HUES6 (cell line): ENCODE data around the gene PPP6R3.

Experiments used
- H3K27ac ChIP-seq: 2 replicates; pipeline ENCODE4 v1.7.0; 2013; ENCODE audit warnings: low read depth, mild to moderate bottlenecking, low read length, inconsistent platforms
- H3K27me3 ChIP-seq: 2 replicates; pipeline ENCODE4 v1.6.1; 2013; ENCODE audit warnings: low read length; ENCODE audit not compliant: control insufficient read depth, insufficient read depth
- H3K36me3 ChIP-seq: 2 replicates; pipeline ENCODE4 v1.6.1; 2013; ENCODE audit warnings: low read length; ENCODE audit not compliant: control insufficient read depth, insufficient read depth
- H3K4me1 ChIP-seq: 2 replicates; pipeline ENCODE4 v1.6.1; 2013; ENCODE audit warnings: low read length; ENCODE audit not compliant: control insufficient read depth, insufficient read depth
- H3K4me3 ChIP-seq: 2 replicates; pipeline ENCODE4 v1.5.1; 2013; ENCODE audit warnings: low read depth, low read length
- H3K9ac ChIP-seq: one replicate; pipeline ENCODE4 v1.6.1; 2013; ENCODE audit warnings: mild to moderate bottlenecking, low read length
- H3K9me3 ChIP-seq: 2 replicates; pipeline ENCODE4 v1.6.1; 2013; ENCODE audit warnings: low read depth, low read length; ENCODE audit not compliant: control insufficient read depth, insufficient read depth

The PPP6R3 gene

GRCh38 chr11:68583041-68583446, 122.5 kb downstream of the PPP6R3 start:
- Histone ChIP-seq H3K4me1 (no peaks in the 10 kb centered on the region), H3K9me3 (no peaks in the 10 kb centered on the region), H3K27ac (no peak overlapping the region), H3K36me3 (peaks cover 76% of the 10 kb centered on the region), H3K27me3 (no peaks in the 10 kb centered on the region), H3K9ac (no peak overlapping the region), H3K4me3 (no peak overlapping the region)

- Histone ChIP-seq H3K27ac (no peak overlapping the region), H3K4me1 (no peaks in the 10 kb centered on the region), H3K36me3 (peaks cover 71% of the 10 kb centered on the region), H3K9me3 (no peaks in the 10 kb centered on the region), H3K4me3 (no peak overlapping the region), H3K27me3 (no peaks in the 10 kb centered on the region), H3K9ac (no peak overlapping the region)
Observed at GRCh38 chr11:68584097-68584496, 123.5 kb downstream of the PPP6R3 start.

GRCh38 chr11:68584991-68585524, 124.5 kb downstream of the PPP6R3 start:
- Histone ChIP-seq H3K27ac (0 out of 2 replicates have a peak overlapping the region, but pooled peaks have one; percentile 2), H3K4me3 (no peak overlapping the region)

GRCh38 chr11:68589547-68590216, 129.1 kb downstream of the PPP6R3 start:
- Histone ChIP-seq H3K9me3 (no peaks in the 10 kb centered on the region), H3K9ac (no peak overlapping the region), H3K36me3 (peaks cover 88% of the 10 kb centered on the region), H3K27ac (no peak overlapping the region), H3K4me3 (no peak overlapping the region), H3K4me1 (no peaks in the 10 kb centered on the region), H3K27me3 (no peaks in the 10 kb centered on the region)

More at GRCh38 chr11:68584991-68585524, 124.5 kb downstream of the PPP6R3 start:
- Histone ChIP-seq H3K36me3 (peaks cover 69% of the 10 kb centered on the region), H3K9ac (no peak overlapping the region), H3K4me1 (no peaks in the 10 kb centered on the region), H3K27me3 (no peaks in the 10 kb centered on the region), H3K9me3 (no peaks in the 10 kb centered on the region)

GRCh38 chr11:68591719-68592118, 131.2 kb downstream of the PPP6R3 start:
- no peak overlapping the region for H3K27ac ChIP-seq
- H3K9me3 ChIP-seq, result no peaks in the 10 kb centered on the region
- no peak overlapping the region for H3K9ac ChIP-seq
- no peaks in the 10 kb centered on the region for H3K27me3 ChIP-seq
- peaks cover 86% of the 10 kb centered on the region for H3K36me3 ChIP-seq
- H3K4me3 ChIP-seq, result no peak overlapping the region
- H3K4me1 ChIP-seq, result no peaks in the 10 kb centered on the region

- Histone ChIP-seq H3K9me3 (no peaks in the 10 kb centered on the region), H3K4me1 (no peaks in the 10 kb centered on the region), H3K27ac (no peak overlapping the region), H3K27me3 (no peaks in the 10 kb centered on the region), H3K4me3 (no peak overlapping the region), H3K9ac (no peak overlapping the region), H3K36me3 (peaks cover 89% of the 10 kb centered on the region)
Observed at GRCh38 chr11:68593441-68593840, 132.9 kb downstream of the PPP6R3 start.

- Histone ChIP-seq H3K9me3 (no peaks in the 10 kb centered on the region), H3K9ac (no peak overlapping the region), H3K27ac (no peak overlapping the region), H3K36me3 (peaks cover 92% of the 10 kb centered on the region), H3K4me1 (no peaks in the 10 kb centered on the region), H3K4me3 (no peak overlapping the region), H3K27me3 (no peaks in the 10 kb centered on the region)
Observed at GRCh38 chr11:68594123-68594522, 133.6 kb downstream of the PPP6R3 start.

- Histone ChIP-seq H3K9ac (no peak overlapping the region), H3K9me3 (no peaks in the 10 kb centered on the region), H3K27me3 (no peaks in the 10 kb centered on the region), H3K36me3 (peaks cover 94% of the 10 kb centered on the region), H3K27ac (no peak overlapping the region), H3K4me3 (no peak overlapping the region), H3K4me1 (no peaks in the 10 kb centered on the region)
Observed at GRCh38 chr11:68596231-68596630, 135.7 kb downstream of the PPP6R3 start.

GRCh38 chr11:68598816-68599653, 138.5 kb downstream of the PPP6R3 start:
- Histone ChIP-seq H3K36me3 (peaks cover 94% of the 10 kb centered on the region), H3K4me3 (no peak overlapping the region), H3K27ac (no peak overlapping the region), H3K9me3 (no peaks in the 10 kb centered on the region), H3K9ac (no peak overlapping the region), H3K4me1 (no peaks in the 10 kb centered on the region), H3K27me3 (no peaks in the 10 kb centered on the region)

GRCh38 chr11:68601147-68601546, 140.6 kb downstream of the PPP6R3 start:
- H3K9me3 ChIP-seq, result no peaks in the 10 kb centered on the region
- H3K4me3 ChIP-seq, result no peak overlapping the region
- no peak overlapping the region for H3K27ac ChIP-seq
- no peak overlapping the region for H3K9ac ChIP-seq
- peaks cover 99% of the 10 kb centered on the region for H3K36me3 ChIP-seq
- no peaks in the 10 kb centered on the region for H3K4me1 ChIP-seq
- H3K27me3 ChIP-seq, result no peaks in the 10 kb centered on the region

GRCh38 chr11:68609761-68610160, 149.2 kb downstream of the PPP6R3 start:
- H3K9me3 ChIP-seq, result no peaks in the 10 kb centered on the region
- H3K36me3 ChIP-seq, result peaks cover 93% of the 10 kb centered on the region

More at GRCh38 chr11:68609761-68610160, 149.2 kb downstream of the PPP6R3 start:
- Histone ChIP-seq H3K27me3 (no peaks in the 10 kb centered on the region), H3K4me3 (no peak overlapping the region), H3K4me1 (peaks cover 6% of the 10 kb centered on the region; the same call in 1 of the 2 replicates), H3K27ac (no peak overlapping the region), H3K9ac (no peak overlapping the region)
